Measurements from ENCODE around the gene ZNF8. TPM values are rescaled to one million over a fixed set of nuclear protein-coding genes. Genes with fewer than 3 reads are reported as not detected.
"Not testable (repeated sequence)": the region's sequence is repeated elsewhere in the genome, so short reads cannot be mapped to it uniquely, and the experiment has no call there.

The ZNF8 gene
- total RNA-seq, 1 donor from 2014 or later = 6.4 TPM

GRCh38 chr19:58252102-58252685 lies 26.6 kb upstream of the ZNF8 start:
- H3K4me3 ChIP-seq = no peak overlapping the region
- H3K27ac ChIP-seq = no peak overlapping the region
- no peak for DNase-seq (ENCODE audit: extremely low spot score in 2 of 2)
- TF ChIP-seq, protein P1, sequence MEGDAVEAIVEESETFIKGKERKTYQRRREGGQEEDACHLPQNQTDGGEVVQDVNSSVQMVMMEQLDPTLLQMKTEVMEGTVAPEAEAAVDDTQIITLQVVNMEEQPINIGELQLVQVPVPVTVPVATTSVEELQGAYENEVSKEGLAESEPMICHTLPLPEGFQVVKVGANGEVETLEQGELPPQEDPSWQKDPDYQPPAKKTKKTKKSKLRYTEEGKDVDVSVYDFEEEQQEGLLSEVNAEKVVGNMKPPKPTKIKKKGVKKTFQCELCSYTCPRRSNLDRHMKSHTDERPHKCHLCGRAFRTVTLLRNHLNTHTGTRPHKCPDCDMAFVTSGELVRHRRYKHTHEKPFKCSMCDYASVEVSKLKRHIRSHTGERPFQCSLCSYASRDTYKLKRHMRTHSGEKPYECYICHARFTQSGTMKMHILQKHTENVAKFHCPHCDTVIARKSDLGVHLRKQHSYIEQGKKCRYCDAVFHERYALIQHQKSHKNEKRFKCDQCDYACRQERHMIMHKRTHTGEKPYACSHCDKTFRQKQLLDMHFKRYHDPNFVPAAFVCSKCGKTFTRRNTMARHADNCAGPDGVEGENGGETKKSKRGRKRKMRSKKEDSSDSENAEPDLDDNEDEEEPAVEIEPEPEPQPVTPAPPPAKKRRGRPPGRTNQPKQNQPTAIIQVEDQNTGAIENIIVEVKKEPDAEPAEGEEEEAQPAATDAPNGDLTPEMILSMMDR (IDR thresholded peaks at IDR 0.05) = no peak
- TF ChIP-seq POLR2A (IDR thresholded peaks at IDR 0.05) = no peak
- TF ChIP-seq POLR2AphosphoS5 (IDR thresholded peaks at IDR 0.05; ENCODE audit: insufficient read depth in 1 of 2, low read depth in 1 of 2) = no peak
- peaks cover 0 to 100% of the 10 kb centered on the region in 2 donors for H3K36me3 ChIP-seq
- no peaks in the 10 kb centered on the region for H3K27me3 ChIP-seq
- no peaks in the 10 kb centered on the region for H3K4me1 ChIP-seq
- intact Hi-C loops (cut with DNase I) = no loop called here
- peaks cover 95% of the 10 kb centered on the region for H3K9me3 ChIP-seq

GRCh38 chr19:58258259-58258658 lies 20.5 kb upstream of the ZNF8 start:
- Histone ChIP-seq H3K9me3 (peaks cover 97% of the 10 kb centered on the region), H3K36me3 (peaks cover 0 to 100% of the 10 kb centered on the region in 2 donors)
- H3K27ac ChIP-seq; H3K4me1 ChIP-seq; H3K4me3 ChIP-seq; H3K27me3 ChIP-seq; intact Hi-C loops (cut with DNase I); DNase-seq (ENCODE audit: extremely low spot score in 2 of 2): not testable (repeated sequence)

- no peaks in the 10 kb centered on the region for H3K4me1 ChIP-seq
- H3K27ac ChIP-seq = no peak overlapping the region
- TF ChIP-seq, protein P1 (IDR thresholded peaks at IDR 0.05) = no peak
- TF ChIP-seq POLR2A (IDR thresholded peaks at IDR 0.05) = no peak
- TF ChIP-seq POLR2AphosphoS5 (IDR thresholded peaks at IDR 0.05; ENCODE audit: insufficient read depth in 1 of 2, low read depth in 1 of 2) = no peak
- no peaks in the 10 kb centered on the region for H3K27me3 ChIP-seq
- intact Hi-C loops (cut with DNase I) = loop anchor here (5.0 kb wide), 1 partner anchor 819 kb away; no protein-coding TSS in a partner anchor
- peaks cover 0 to 100% of the 10 kb centered on the region in 2 donors for H3K36me3 ChIP-seq
- no peak for DNase-seq (ENCODE audit: extremely low spot score in 2 of 2)
- H3K4me3 ChIP-seq = peak overlapping the region in 1 of 2 donors; percentile 3
- peaks cover 97% of the 10 kb centered on the region for H3K9me3 ChIP-seq
These were observed 17.2 kb upstream of the ZNF8 start for GRCh38 chr19:58261600-58261967.

DNA sequence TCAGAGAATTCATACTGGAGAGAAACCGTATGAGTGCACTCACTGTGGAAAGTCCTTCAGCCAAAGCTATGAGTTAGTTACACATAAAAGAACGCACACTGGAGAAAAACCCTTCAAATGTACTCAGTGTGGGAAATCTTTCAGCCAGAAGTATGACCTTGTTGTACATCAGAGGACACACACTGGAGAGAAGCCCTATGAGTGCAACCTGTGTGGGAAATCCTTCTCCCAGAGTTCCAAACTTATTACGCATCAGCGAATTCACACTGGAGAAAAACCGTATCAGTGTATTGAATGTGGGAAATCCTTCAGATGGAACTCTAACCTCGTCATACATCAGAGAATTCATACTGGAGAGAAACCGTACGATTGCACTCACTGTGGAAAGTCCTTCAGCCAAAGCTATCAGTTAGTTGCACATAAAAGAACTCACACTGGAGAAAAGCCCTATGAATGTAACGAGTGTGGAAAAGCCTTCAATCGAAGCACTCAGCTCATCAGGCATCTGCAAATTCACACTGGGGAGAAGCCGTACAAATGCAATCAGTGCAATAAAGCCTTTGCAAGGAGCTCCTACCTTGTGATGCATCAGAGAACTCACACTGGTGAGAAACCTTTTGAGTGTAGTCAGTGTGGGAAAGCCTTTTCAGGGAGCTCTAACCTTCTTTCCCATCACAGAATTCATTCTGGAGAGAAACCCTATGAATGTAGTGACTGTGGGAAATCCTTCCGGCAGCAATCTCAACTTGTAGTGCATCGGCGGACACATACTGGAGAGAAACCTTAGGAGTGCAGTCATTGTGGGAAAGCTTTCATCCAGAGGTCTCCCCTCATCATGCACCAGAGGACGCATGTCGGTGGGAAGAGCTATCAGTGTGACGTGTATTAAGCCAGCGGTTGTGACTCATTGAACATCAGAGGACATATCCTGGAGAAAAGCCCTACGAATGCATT lies 16.5 kb upstream of the ZNF8 start:
- DNase-seq (ENCODE audit: extremely low spot score in 2 of 2) = no peak
- Histone ChIP-seq H3K36me3 (peaks cover 0 to 99% of the 10 kb centered on the region in 2 donors), H3K4me1 (no peaks in the 10 kb centered on the region), H3K27ac (no peak overlapping the region), H3K4me3 (peak overlapping the region in 1 of 2 donors; percentile 3), H3K9me3 (peaks cover 97% of the 10 kb centered on the region), H3K27me3 (no peaks in the 10 kb centered on the region)
- TF ChIP-seq, protein P1 (IDR thresholded peaks at IDR 0.05) = no peak
- TF ChIP-seq POLR2AphosphoS5 (IDR thresholded peaks at IDR 0.05; ENCODE audit: insufficient read depth in 1 of 2, low read depth in 1 of 2) = no peak
- TF ChIP-seq POLR2A (IDR thresholded peaks at IDR 0.05) = no peak
- intact Hi-C loops (cut with DNase I) = loop anchor here (5.0 kb wide), 1 partner anchor 820 kb away; no protein-coding TSS in a partner anchor

DNA sequence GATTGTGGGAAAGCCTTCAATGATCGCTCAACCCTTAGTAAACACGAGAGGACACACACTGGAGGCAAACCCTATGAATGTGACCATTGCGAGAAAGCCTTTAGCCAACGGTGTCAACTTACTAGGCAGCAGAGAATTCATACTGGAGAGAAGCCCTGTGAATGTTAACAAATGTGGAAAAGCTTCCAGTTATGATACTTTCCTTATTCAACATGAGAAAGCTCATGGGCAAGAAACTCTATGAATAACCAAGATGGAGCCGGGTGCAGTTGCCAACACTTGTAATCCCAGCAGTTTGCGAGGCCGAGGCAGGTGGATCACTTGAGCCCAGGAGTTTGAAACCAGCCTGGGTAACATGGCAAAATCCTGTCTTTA lies 15.8 kb upstream of the ZNF8 start:
- H3K27me3 ChIP-seq = no peaks in the 10 kb centered on the region
- peaks cover 95% of the 10 kb centered on the region for H3K9me3 ChIP-seq
- TF ChIP-seq, protein P1 (IDR thresholded peaks at IDR 0.05) = no peak
- no peak for TF ChIP-seq POLR2AphosphoS5 (IDR thresholded peaks at IDR 0.05; ENCODE audit: insufficient read depth in 1 of 2, low read depth in 1 of 2)
- TF ChIP-seq POLR2A (IDR thresholded peaks at IDR 0.05) = no peak
- no peak overlapping the region for H3K27ac ChIP-seq
- peaks cover 0 to 93% of the 10 kb centered on the region in 2 donors for H3K36me3 ChIP-seq
- no peaks in the 10 kb centered on the region for H3K4me1 ChIP-seq
- H3K4me3 ChIP-seq = no peak overlapping the region
- intact Hi-C loops (cut with DNase I) = loop anchor here (5.0 kb wide), 1 partner anchor 821 kb away; no protein-coding TSS in a partner anchor
- no peak for DNase-seq (ENCODE audit: extremely low spot score in 2 of 2)
